ENCODE data around the gene ADIPOQ.
"Not testable (repeated sequence)": the region's sequence is repeated elsewhere in the genome, so short reads cannot be mapped to it uniquely, and the experiment has no call there.

The ADIPOQ gene

DNA sequence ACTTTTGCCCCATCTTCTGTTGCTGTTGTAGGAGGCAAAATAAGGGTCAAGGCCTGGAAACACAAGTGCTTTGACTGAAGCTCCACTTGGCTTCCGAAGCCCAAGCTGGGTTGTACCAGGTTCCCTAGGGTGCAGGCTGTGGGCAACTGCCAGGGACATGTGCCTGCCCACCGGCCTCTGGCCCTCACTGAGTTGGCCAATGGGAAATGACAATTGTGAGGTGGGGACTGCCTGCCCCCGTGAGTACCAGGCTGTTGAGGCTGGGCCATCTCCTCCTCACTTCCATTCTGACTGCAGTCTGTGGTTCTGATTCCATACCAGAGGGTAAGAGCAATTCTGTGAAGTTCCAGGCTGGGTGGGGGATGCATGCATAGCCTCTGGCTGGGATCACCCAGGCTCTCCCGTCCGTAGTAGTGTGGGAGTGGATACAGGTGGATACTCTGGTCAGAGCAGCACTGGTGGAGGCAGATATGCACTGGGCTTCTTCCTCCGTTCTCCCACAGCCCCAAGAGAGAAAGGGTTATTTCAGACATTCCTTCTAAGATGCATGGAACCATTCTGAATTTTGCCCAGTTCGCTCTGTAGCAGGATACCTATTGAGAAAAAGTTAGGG lies at the start of gene ADIPOQ:
Gene ADIPOQ (plus strand): TSS at position 285 of the 613 bp plus-strand sequence. CDS start 10,349 bp downstream, outside the sequence.
- no peak for DNase-seq

DNA sequence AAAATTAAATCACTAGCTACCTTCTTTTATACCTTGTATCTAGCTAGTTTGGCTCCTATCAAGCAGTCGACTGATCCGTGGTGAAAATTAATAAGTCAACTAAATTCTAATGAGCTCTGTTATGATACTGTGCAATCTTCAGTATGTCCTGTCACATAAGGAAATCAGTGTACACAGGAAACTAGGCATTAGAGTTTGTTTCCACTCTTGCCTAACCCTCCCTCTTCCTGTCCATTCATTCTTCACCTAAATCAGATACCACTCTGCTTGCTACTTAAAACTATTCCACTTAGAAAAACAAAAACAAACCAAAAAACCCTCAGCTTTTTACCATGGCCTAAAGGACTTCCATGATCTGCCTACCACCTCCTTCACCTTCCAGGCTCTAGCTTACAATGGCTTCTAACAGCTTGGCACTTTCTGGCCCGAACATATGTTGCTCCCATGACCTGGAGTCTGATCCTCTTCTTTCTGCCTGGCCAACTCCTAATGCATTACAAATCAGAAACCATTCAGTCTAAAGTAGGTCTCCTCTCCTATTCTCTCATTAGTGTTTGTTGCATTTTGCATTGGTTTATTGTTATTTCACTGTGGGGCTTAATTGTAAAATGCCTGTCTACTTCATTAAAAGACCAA lies 44.2 kb upstream of the ADIPOQ start:
- peak; percentile 40 for DNase-seq

DNA sequence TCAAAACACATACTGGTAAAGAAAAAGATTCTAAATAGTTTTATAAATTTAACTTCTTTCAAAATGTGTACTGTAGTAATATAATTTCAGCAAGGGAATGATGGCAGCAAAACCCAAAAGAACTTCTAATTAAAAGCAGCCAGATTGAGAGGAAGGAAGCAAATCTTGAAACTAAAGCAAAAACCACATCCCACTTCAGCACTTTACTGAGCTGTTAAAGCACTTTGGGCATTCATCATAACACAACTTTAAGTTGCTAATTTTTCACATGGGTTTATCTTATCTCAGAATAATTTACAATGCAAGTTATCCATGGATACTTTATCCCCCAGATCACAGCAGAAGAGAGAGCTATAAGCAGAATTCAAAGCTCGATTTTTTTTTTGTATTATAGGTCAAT lies 42.2 kb upstream of the ADIPOQ start:
- peak; percentile 36 for DNase-seq

DNA sequence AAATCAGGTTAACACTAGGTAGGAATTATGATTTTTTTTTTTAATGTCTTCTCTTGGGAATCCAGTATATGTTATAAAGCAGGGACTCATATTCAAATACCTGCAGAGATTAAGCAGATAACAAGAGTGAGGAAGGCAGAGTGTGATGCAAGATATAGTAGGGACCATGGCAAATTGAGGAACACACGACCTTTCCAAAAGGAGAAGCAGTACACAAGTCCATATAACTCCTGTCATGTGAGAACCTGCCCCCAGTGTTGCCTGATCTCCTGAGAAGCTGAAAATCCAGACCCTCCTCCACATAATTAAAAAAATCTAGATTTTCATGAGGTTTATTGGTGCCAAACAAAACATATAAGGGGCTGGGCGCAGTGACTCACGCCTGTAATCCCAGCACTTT lies 39.8 kb upstream of the ADIPOQ start:
- DNase-seq, result no peak

DNA sequence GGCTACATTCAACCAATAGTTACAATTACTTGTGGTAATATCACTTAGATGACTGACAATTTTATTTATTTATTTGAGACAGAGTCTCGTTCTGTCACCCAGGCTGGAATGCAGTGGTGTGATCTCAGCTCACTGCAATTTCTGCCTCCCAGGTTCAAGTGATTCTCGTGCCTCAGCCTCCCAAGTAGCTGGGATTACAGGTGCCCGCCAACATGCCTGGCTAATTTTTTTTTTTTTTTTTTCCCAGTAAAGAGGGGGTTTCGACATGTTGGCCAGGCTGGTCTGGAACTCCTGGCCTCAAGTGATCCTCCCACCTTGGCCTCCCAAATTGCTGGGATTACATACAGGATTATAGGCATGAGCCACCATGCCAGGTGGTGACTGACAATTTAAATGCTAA lies 39.1 kb upstream of the ADIPOQ start:
- DNase-seq, result not testable (repeated sequence)

DNA sequence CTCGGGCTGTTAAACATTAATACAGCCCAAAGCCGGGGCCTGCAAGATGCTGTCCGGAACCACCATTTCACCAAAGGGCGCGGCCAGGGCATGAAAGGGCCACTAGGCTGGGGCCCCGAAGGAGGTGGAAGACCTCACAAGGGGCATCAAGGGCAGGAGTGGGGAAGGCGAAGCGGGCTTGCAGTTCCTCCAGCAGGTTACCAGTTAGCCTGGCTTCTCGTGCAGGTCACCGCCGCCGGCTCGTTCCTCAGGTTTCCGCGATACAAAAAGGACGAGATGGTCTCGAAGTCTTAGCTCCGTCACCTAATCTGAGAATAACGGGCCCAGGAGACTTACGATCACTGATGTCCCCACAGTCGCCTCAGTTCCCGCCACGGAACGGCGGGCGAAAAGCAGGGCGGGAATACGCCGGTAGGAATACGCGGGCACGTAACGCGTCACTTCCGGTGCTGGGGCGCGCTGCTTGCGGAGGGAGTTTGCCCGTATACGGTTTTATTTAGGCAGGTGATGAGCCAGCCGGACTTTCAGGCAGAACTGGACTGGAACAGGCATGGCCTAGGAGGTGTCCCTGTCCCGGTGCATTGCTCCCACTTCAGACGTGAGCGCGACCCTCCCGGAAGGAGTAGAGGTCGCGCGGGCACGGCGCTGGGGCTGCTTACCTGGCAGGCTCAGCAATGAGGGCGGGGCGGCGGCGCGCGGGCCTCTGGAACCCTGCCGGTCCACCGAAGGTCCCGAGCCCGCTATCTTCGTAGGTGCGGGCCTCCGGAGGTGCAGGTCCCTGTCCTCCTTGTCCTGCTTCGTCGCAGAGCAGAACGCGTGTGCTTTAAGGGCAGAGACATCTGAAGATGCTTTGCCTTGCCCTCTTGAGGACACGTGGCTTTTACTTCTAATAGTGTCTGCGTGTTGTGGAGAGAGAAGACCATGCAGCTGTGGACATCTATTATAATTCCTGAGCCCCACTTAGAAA lies 36.1 kb upstream of the ADIPOQ start, which contains the start of gene RFC4:
Gene RFC4 (minus strand): TSS at position 394 of the 967 bp plus-strand sequence. CDS start 1,769 bp downstream, outside the sequence.
- peak; percentile 93 for DNase-seq

DNA sequence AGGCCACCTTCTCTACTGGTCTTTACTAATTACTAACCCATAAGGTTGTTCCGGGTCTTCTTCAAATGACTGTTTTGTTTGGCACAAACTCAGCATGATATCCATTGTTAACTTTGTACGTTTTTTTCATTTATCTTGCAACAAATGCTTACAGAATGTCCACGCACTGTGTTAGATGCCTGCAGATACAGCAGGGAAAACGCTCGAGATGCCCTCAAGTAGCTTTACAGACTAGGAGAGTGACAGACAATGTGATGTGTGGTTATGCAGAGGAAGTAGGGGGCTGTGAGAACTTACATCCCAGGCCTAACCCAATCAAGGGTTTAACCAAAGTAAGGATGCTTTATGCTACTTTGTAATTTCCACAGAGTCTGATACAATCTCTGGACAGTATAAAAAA lies 35.3 kb upstream of the ADIPOQ start:
- DNase-seq, result peak; percentile 38

DNA sequence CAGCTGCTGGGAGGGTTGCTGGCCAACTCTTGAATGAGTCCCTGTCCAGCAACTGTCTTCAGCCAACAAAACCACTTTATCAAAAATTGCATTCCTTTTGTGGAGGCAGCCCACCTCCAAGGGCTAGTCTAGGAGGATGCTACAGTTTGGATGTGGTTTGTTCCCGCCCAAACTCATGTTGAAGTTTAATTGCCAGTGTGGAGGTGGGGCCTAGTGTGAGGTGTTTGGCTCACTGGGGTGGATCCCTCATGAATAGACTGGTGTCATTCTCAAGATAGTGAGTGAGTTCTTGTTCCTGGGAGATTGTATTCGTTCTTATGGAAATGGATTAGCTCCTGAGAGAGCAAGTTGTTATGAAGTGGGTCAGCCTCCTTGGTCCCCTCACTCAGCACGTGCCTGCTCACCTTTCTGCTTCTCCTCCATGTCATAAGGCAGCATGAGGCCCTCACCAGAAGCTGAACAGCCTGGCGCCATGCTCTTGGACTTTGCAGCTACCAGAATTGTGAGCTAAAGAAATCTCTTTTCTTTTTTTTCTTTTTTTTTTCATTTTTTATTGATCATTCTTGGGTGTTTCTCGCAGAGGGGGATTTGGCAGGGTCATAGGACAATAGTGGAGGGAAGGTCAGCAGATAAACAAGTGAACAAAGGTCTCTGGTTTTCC lies 32.0 kb upstream of the ADIPOQ start:
- no peak for DNase-seq

DNA sequence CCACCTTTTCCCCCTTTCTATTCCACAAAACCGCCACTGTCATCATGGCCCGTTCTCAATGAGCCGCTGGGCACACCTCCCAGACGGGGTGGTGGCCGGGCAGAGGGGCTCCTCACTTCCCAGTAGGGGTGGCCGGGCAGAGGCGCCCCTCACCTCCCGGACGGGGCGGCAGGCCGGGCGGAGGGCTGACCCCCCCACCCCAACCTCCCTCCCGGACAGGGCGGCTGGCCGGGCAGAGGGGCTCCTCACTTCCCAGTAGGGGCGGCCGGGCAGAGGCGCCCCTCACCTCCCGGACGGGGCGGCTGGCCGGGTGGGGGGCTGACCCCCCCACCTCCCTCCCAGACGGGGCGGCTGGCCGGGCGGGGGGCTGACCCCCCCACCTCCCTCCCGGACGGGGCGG lies 31.2 kb upstream of the ADIPOQ start:
- not testable (repeated sequence) for DNase-seq

DNA sequence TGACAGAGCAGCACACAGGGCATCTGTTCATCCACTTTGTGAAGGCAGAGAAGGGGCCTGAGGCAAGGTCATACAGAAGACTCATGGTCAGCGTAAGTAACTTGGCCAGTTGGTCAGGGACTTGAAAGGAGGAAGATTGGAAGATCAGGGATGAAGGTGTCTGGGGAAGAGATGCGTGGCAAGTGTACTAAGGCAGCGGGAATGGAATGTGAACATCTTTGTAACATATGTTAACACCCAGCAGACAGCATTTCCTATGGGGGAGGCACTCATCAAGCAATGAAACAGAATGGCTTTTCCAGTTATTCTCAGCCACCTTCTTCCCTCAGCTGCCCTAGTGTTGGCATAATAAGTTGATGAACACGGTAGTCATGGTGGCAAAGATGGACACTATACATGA lies 28.4 kb upstream of the ADIPOQ start:
- no peak for DNase-seq

DNA sequence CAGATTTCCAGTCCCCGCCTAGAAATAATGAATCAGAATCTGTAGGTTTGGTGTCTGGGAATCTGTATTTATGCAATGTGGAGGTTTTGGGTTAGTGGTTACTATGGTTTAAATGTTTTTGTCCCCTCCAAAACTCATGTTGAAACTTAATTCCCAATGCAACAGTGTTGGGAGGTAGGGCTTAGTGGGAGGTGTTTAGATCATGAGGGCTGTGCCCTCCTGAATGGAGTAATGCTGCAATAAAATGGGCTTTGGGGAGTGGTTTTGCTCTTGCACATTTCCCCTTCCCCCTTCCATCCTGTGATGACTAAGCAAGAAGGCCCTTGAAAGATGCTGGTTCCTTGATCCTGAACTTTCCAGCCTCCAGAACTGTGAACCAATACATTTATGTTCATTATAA lies 27.1 kb upstream of the ADIPOQ start:
- peak; percentile 33 for DNase-seq

DNA sequence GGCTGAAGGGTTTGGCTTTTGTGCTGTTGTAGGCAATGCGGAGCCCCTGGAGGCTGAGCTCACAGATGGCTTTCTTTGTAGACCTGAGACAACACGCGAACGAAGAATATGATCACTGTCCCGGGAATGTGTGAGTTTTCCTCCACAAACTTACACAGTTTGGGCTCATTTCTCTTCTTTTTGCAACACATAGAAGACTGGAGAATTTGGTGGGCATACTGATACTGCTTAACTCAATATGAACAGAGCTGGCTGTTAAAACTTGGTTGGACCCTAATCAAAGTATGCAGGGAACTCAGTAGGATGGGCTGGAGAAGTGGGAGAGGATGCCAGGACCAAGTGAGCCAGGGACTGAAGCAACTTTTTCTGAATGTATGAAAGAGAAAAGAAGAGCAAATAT lies 24.0 kb upstream of the ADIPOQ start:
- DNase-seq, result no peak

DNA sequence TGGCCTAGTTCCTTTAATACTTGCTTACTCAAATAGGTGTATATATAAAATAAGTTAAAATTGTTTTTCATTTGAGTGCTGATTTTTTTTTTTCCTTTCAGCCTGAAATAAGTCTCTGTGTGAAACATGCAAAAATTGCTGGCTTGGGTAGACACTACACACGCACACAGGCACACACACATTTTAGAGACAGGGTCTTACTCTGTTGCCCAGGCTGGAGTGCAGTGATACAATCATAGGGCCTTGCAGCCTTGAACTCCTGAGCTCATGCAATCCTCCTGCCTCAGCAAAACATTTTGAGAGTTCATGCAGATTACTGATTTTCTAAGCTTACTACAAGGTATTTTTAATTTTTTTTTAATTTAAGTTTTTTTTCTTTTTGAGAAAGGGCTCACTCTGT lies 23.6 kb upstream of the ADIPOQ start:
- no peak for DNase-seq

DNA sequence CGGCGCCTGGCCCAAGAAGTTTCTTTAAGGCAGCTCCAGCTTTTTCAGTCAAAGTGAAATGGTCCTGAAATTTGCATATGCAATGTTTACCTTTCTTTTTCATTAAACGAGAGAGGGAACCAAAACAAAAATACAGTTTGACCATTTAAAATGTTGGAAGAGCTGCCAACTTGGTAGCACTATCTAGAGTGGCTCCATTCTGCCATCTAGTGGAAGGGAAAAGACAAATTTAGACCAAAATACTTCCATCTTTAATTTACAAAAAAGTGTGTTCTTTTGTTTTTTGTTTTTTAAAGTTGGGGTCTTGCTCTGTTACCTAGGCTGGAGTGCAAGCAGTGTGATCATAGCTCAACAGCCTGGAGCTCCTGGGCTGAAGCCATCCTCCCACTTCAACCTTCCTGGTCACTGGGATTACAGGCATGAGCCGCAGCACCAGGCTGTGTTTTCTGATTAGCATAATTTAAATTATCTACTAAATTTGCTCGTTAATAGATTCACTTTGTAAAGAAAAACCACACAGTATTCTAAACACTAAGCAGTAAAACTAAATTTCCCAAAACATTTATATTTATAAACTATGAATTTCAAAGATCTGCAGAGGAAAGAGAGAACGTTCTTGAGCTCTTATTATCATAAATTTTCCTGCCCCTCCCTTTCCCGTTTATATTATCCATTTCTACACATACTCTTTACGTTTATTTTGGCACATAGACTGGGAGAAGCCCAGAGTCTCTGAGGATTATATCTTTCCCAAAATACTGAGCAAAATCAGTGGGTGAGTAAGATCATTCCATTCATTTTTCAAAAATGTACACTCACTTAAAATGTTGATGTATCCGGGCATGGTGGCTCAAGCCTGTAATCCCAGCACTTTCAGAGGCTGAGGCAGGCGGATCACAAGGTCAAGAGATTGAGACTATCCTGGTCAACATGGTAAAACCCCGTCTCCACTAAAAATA lies 20.8 kb upstream of the ADIPOQ start:
- DNase-seq, result peak; percentile 63

DNA sequence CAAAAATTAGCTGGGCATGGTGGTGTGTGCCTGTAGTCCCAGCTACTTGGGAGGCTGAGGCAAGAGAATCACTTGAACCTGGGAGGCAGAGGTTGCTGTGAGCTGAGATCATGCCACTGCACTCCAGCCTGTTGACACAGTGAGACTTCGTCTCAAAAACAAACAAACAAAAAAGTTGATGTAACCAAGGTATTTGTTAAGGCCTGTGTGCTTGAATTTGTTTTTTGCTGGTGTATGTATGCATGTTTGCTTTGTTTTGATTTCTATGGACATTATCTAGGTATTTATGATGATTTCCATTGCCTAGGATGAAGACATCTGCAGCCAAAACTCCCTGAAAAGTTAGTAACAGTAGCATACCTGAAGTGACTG lies 20.1 kb upstream of the ADIPOQ start:
- DNase-seq, result not testable (repeated sequence)

DNA sequence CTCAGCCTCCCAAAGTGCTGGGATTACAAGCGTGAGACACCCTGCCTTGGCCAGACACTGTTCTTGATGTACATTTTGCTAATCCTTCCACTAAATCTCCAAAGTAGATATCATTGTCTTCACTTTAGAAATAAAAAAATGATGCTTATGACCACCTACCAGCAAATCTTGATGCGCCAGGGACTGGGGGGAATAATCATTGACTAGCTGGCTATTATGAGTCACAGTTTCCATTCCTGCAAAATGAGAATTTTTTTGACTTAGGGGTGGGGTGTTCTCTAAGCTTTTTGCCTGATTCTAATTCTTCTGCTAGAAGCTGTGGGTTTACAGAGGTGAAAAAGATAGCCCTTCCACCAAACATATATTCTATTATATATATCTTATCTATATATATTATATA lies 19.1 kb upstream of the ADIPOQ start:
- peak; percentile 33 for DNase-seq

DNA sequence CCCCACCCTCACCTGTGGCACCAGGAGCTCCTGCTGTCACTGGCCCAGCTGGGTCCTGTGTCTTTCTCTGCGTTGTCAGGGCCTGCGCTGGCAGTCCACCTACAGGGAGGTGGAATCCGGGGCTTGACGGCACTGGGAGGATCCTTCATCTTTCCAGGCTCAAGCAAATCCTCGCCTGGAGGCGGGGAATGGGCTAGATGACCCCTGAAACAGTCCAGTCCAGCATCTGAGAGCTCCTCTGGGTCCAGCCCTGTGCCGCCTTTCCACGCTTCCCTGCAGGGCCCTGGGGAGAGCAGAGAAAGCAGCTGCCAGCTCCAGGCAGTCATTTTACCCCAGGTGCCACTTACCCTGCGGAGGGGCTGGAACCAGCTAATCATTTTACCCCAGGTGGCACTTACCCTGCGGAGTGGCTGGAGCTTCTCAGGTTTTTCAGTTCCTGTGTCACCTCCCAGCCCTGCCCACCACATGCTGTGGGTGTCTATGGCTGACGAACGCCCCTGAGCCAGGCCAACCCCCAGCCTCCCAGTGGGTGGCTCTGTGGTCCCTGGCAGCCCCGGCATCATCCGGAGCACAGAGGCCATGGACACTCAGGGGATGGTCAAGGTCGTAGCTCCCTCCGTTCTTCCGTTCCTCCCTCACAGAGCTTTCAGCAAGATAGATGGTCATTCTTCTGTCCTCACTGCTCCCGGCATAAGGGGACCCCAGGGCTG lies 17.9 kb upstream of the ADIPOQ start:
- DNase-seq, result no peak

DNA sequence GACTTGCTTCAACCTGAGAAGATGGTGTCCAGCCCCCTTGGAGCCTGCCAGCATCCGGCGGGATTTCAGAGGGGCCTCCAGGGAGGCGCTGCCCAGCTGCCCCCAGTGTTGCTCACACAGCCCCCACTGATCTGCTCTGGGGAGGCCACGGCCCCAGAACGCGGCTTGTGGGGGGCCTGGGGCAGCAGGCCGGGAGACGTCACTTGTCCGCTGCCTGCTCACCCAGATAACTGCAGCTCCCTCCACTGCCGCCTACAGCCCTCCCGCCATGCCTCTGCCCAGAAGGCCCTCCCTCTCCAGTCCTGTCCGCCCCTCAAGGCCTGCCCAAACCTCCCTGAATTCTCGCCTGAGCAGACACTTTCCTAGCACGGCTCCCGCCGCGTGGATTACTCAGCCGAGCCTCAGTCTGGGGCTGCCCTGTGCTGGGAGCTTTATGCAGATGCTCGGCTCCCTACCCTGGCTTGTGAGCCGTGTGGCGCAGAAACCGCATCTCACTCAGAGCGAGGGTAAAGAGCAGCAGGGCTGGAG lies 17.2 kb upstream of the ADIPOQ start:
- peak; percentile 65 for DNase-seq

DNA sequence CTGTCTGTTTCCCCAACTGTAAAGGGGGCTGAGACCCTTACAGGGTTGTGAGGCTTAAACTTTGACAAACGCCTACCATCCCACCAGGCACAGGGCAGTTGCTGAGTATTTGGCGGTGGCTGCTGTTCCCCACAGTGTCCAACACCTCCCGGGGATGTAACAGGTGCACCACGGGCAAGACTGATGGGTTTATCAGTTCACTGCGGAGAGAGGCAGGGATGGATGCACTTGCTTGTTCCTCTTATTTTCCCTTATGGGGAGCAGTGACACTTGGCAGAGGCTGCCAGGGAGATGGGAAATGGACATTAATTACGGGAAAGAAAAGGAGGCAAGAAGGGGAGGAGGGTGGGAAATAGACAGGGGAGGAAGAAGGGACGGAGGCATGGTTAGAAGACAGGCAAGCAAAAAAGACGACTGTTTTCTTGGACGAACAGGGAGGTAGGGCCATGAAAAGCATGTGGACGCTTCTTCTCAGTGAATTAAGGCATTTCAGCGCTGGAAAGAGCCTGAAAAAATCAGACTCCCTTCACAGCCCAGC lies 16.6 kb upstream of the ADIPOQ start:
- no peak for DNase-seq

DNA sequence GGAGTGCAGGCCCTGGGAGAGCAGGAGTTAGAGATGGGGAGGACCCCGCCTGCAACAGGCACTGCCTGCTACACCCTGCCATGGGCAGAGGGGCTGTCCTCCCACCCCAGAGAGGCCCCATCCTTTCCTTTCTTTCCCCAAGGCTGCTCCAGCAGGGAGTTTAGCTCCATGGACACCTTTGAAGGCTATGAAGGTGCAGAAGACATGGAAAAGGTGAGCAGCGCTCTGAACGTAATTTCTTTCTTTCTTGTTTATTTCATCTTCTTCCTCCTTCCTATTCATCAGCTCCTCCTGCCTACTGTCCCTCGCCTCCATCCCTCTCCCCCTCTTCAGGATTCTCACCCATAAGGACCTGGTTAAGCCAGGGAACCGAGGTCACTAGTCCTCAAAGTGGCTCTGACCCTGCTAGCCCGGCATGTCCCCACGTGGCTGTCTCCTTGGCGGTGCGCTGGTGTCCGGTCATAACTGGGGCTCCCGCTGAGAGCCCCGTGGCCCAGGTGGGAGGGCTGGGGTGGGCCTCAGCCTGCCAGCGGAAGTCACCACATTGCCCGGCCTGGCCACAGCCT lies 16.0 kb upstream of the ADIPOQ start:
- peak; percentile 48 for DNase-seq
